Activated CD8-positive, alpha-beta memory T cell treated with anti-CD3 and anti-CD28 coated beads, Interleukin-2, amount 50 U/mL, for 24 hours (primary cell): ENCODE data around the gene SERPINB8.

Experiments
- DNase-seq: peaks from one replicate; pipeline ENCODE4 v3.0.0-alpha.2; 2020; ENCODE audit errors: extremely low read depth

SERPINB8 gene

GRCh38 chr18:64017870-64018269 lies 48.0 kb downstream of the SERPINB8 start:
- no peak for DNase-seq

GRCh38 chr18:64019922-64020756 lies 50.3 kb downstream of the SERPINB8 start:
- DNase-seq: no peak

- no peak for DNase-seq
Observed at GRCh38 chr18:64026350-64026749, 56.5 kb downstream of the SERPINB8 start.

GRCh38 chr18:64027931-64028695 lies 58.2 kb downstream of the SERPINB8 start:
- DNase-seq: no peak

- no peak for DNase-seq
Observed at GRCh38 chr18:64029096-64029495, 59.2 kb downstream of the SERPINB8 start.

GRCh38 chr18:64031411-64031810 lies 61.5 kb downstream of the SERPINB8 start:
- no peak for DNase-seq

- no peak for DNase-seq
Observed at GRCh38 chr18:64032312-64032711, 62.4 kb downstream of the SERPINB8 start.

GRCh38 chr18:64037812-64038414 lies 68.0 kb downstream of the SERPINB8 start:
- DNase-seq: no peak
